GM12801 (cell line): ENCODE results near the gene SCAPER.

Experiments
- TF ChIP-seq, protein P1 (sequence below): IDR thresholded peaks from one replicate; pipeline ENCODE4 v1.5.1; 2011; ENCODE audit warnings: control low read depth; ENCODE audit not compliant: insufficient read length; ENCODE audit errors: extremely low read depth

The SCAPER gene

GRCh38 chr15:76905013-76905839 lies at the start of gene SCAPER:
Gene SCAPER (minus strand): TSS chr15:76905340. CDS start chr15:76883817, 21,523 bp downstream.
- TF ChIP-seq, protein P1, sequence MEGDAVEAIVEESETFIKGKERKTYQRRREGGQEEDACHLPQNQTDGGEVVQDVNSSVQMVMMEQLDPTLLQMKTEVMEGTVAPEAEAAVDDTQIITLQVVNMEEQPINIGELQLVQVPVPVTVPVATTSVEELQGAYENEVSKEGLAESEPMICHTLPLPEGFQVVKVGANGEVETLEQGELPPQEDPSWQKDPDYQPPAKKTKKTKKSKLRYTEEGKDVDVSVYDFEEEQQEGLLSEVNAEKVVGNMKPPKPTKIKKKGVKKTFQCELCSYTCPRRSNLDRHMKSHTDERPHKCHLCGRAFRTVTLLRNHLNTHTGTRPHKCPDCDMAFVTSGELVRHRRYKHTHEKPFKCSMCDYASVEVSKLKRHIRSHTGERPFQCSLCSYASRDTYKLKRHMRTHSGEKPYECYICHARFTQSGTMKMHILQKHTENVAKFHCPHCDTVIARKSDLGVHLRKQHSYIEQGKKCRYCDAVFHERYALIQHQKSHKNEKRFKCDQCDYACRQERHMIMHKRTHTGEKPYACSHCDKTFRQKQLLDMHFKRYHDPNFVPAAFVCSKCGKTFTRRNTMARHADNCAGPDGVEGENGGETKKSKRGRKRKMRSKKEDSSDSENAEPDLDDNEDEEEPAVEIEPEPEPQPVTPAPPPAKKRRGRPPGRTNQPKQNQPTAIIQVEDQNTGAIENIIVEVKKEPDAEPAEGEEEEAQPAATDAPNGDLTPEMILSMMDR: no peak

- TF ChIP-seq, protein P1: no peak
Observed at GRCh38 chr15:76954744-76955143, 49.6 kb upstream of the SCAPER start.

DNA sequence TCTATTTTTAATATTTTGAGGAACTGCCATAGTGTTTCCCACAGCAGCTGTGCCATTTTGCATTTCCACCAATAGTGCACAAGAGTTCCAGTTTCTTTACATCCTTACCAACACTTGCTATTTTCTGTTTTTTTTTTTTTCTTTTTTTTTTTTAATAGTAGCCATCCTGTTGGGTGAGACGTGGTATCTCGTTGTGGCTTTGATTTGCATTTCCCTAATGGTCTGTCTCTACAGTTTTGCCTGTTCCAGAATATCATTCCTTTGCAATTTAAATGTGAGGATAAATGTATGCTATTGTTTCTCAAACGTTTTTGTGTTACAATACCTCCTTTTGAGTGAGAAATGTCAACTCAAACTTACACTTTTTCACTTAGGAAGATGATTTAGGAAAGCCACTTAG lies 48.8 kb upstream of the SCAPER start:
- TF ChIP-seq, protein P1: no peak

GRCh38 chr15:76951220-76951619 lies 46.1 kb upstream of the SCAPER start:
- TF ChIP-seq, protein P1: no peak

DNA sequence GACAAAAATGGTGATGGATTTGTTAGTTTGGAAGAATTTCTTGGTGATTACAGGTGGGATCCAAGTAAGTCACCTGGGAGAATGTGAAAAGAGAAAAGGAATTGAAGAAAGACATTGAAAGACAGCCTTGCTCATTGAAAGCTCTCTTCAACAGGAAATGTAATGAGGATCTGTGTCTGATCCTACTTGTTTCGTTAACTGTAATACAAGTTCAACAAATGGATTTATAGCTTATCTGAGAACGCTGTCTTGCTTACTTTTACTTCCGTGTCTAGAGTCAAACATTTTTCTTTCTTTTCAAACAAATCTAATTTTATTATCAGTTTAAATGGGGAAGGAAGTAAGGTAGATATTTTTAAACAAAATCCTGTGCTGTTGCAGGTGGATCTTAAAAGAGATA lies 42.3 kb upstream of the SCAPER start:
- TF ChIP-seq, protein P1: no peak

- TF ChIP-seq, protein P1: no peak
Observed at GRCh38 chr15:76945494-76946093, 40.5 kb upstream of the SCAPER start.

DNA sequence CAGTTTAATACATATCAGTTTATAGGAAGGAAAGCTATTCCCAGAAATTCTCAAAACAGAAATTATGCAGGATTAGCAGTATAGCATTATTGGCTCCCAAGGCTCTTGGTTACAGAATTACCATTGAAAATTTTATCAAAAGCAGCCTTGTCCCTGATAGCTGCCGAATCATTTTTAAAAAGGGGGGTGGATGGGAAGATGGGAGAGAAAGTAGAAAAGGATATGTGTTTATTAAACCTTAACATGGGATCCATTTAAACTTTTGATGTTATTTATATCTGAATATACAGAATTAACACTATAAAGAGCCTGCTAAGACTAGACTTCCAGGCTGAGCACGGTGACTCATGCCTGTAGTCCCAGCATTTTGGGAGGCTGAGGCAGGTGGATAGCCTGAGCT lies 37.2 kb upstream of the SCAPER start:
- TF ChIP-seq, protein P1: no peak
